ENCODE data around the gene AGTPBP1.
"Not testable (repeated sequence)": the region's sequence is repeated elsewhere in the genome, so short reads cannot be mapped to it uniquely, and the experiment has no call there.

AGTPBP1 gene

DNA sequence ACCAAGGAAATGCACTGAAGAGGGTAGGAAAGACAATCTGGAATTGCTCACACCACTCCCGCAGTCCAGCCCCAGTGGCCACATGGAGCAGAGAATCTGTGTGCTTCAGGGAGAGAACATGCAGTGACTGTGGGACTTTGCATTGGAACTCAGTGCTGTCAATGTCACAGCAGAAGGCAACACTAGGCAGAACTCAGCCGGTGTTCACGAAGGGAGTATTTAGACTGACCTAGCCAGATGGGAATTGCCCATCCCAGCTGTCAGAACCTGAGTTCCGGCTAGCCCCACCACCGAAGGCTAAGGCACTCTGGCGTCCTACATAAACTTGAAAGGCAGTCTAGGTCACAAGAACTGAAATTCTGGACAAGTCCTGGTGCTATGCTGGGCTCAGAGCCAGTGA lies 139.0 kb downstream of the AGTPBP1 start:
- no peak overlapping the region for H3K9ac ChIP-seq (ENCODE audit: low read length in 5 of 5)
- peaks cover 0 to 7% (median 0%) of the 10 kb centered on the region in 5 donors for H3K36me3 ChIP-seq (ENCODE audit: control insufficient read depth in 5 of 5, insufficient read depth in 5 of 5, low read length in 5 of 5)
- H3K27ac ChIP-seq (ENCODE audit: low read depth, low read length): no peak overlapping the region
- H3K9me3 ChIP-seq (ENCODE audit: control insufficient read depth in 5 of 5, low read length in 5 of 5): peaks cover 0 to 2% (median 0%) of the 10 kb centered on the region in 5 donors
- H3K4me3 ChIP-seq (ENCODE audit: low read depth in 1 of 5, low read length in 5 of 5): no peak overlapping the region
- no peaks in the 10 kb centered on the region for H3K4me1 ChIP-seq (ENCODE audit: control insufficient read depth in 5 of 5, insufficient read depth in 5 of 5, low read length in 5 of 5)
- H3K27me3 ChIP-seq (ENCODE audit: control insufficient read depth in 5 of 5, insufficient read depth in 4 of 5, low read length in 5 of 5): no peaks in the 10 kb centered on the region

- H3K27ac ChIP-seq (ENCODE audit: low read depth, low read length): no peak overlapping the region
- H3K4me3 ChIP-seq (ENCODE audit: low read depth in 1 of 5, low read length in 5 of 5): no peak overlapping the region
- H3K4me1 ChIP-seq (ENCODE audit: control insufficient read depth in 5 of 5, insufficient read depth in 5 of 5, low read length in 5 of 5): no peaks in the 10 kb centered on the region
- H3K9ac ChIP-seq (ENCODE audit: low read length in 5 of 5): no peak overlapping the region
- H3K9me3 ChIP-seq (ENCODE audit: control insufficient read depth in 5 of 5, low read length in 5 of 5): peaks cover 0 to 2% (median 0%) of the 10 kb centered on the region in 5 donors
- H3K36me3 ChIP-seq (ENCODE audit: control insufficient read depth in 5 of 5, insufficient read depth in 5 of 5, low read length in 5 of 5): peaks cover 0 to 7% (median 0%) of the 10 kb centered on the region in 5 donors
- H3K27me3 ChIP-seq (ENCODE audit: control insufficient read depth in 5 of 5, insufficient read depth in 4 of 5, low read length in 5 of 5): no peaks in the 10 kb centered on the region
These were observed 141.0 kb downstream of the AGTPBP1 start for GRCh38 chr9:85600675-85601263.

DNA sequence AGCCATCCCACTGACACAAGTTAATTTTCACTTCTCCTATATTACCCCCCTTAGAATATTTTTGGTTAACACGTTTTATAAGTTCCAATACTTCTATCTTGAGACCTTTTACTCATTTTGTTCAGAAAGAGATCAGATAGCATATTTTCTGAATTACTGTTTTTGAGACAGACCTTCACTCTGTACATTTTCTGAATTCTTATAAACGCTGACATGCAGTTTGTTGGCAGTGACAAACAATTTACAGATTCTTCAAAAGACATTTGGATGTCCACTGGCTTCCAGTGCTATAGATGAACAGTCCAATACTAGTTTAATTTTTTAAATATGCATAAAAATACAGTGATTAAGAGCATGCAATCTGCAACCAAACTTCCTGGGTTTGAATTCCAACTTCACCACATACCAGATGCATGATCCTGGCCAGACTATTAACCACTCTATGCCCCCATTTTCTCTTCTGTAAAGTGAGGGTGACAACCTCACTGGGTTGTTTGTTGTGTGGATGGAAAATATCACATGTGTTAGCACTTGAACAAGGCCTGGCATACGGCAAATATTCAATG lies 142.1 kb downstream of the AGTPBP1 start:
- peaks cover 0 to 8% (median 0%) of the 10 kb centered on the region in 5 donors for H3K4me1 ChIP-seq (ENCODE audit: control insufficient read depth in 5 of 5, insufficient read depth in 5 of 5, low read length in 5 of 5)
- no peak overlapping the region for H3K4me3 ChIP-seq (ENCODE audit: low read depth in 1 of 5, low read length in 5 of 5)
- H3K9ac ChIP-seq (ENCODE audit: low read length in 5 of 5): no peak overlapping the region
- peaks cover 0 to 2% (median 0%) of the 10 kb centered on the region in 5 donors for H3K9me3 ChIP-seq (ENCODE audit: control insufficient read depth in 5 of 5, low read length in 5 of 5)
- peaks cover 0 to 7% (median 0%) of the 10 kb centered on the region in 5 donors for H3K36me3 ChIP-seq (ENCODE audit: control insufficient read depth in 5 of 5, insufficient read depth in 5 of 5, low read length in 5 of 5)
- no peak overlapping the region for H3K27ac ChIP-seq (ENCODE audit: low read depth, low read length)
- no peaks in the 10 kb centered on the region for H3K27me3 ChIP-seq (ENCODE audit: control insufficient read depth in 5 of 5, insufficient read depth in 4 of 5, low read length in 5 of 5)

GRCh38 chr9:85594316-85594715 lies 147.4 kb downstream of the AGTPBP1 start:
- H3K27ac ChIP-seq (ENCODE audit: low read depth, low read length): no peak overlapping the region
- peaks cover 0 to under 1% (median 0%) of the 10 kb centered on the region in 5 donors for H3K36me3 ChIP-seq (ENCODE audit: control insufficient read depth in 5 of 5, insufficient read depth in 5 of 5, low read length in 5 of 5)

DNA sequence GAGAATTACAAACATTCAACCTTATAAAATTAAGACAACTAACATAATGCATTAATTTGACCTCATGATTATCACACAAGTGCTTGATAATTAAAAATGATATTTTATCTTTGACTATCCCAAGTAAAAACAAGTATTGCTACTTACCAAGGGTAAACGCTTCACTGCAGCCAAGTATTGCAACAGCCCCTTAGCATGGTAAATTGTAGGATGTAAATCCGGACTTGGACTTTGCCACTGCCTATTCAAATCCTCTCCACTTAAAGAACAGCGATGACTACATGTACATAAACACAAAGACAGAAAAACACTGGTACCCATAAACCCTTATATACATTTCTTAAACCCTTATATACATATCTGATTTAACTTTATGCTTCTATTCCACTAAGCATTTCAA lies 155.1 kb downstream of the AGTPBP1 start:
- H3K9ac ChIP-seq (ENCODE audit: low read length in 5 of 5): no peak overlapping the region
- no peak overlapping the region for H3K27ac ChIP-seq (ENCODE audit: low read depth, low read length)
- H3K27me3 ChIP-seq (ENCODE audit: control insufficient read depth in 5 of 5, insufficient read depth in 4 of 5, low read length in 5 of 5): no peaks in the 10 kb centered on the region
- H3K4me3 ChIP-seq (ENCODE audit: low read depth in 1 of 5, low read length in 5 of 5): no peak overlapping the region
- peaks cover 0 to 9% (median 2%) of the 10 kb centered on the region in 5 donors for H3K36me3 ChIP-seq (ENCODE audit: control insufficient read depth in 5 of 5, insufficient read depth in 5 of 5, low read length in 5 of 5)
- H3K9me3 ChIP-seq (ENCODE audit: control insufficient read depth in 5 of 5, low read length in 5 of 5): no peaks in the 10 kb centered on the region
- H3K4me1 ChIP-seq (ENCODE audit: control insufficient read depth in 5 of 5, insufficient read depth in 5 of 5, low read length in 5 of 5): peaks cover 0 to 2% (median 0%) of the 10 kb centered on the region in 5 donors

More at GRCh38 chr9:85594316-85594715, 147.4 kb downstream of the AGTPBP1 start:
- no peak overlapping the region for H3K9ac ChIP-seq (ENCODE audit: low read length in 5 of 5)
- peaks cover 0 to 15% (median 0%) of the 10 kb centered on the region in 5 donors for H3K4me1 ChIP-seq (ENCODE audit: control insufficient read depth in 5 of 5, insufficient read depth in 5 of 5, low read length in 5 of 5)
- no peaks in the 10 kb centered on the region for H3K9me3 ChIP-seq (ENCODE audit: control insufficient read depth in 5 of 5, low read length in 5 of 5)
- no peak overlapping the region for H3K4me3 ChIP-seq (ENCODE audit: low read depth in 1 of 5, low read length in 5 of 5)
- H3K27me3 ChIP-seq (ENCODE audit: control insufficient read depth in 5 of 5, insufficient read depth in 4 of 5, low read length in 5 of 5): no peaks in the 10 kb centered on the region

GRCh38 chr9:85577353-85577952 lies 164.3 kb downstream of the AGTPBP1 start:
- Histone ChIP-seq H3K9ac (ENCODE audit: low read length in 5 of 5) (no peak overlapping the region), H3K9me3 (ENCODE audit: control insufficient read depth in 5 of 5, low read length in 5 of 5) (no peaks in the 10 kb centered on the region), H3K27ac (ENCODE audit: low read depth, low read length) (no peak overlapping the region), H3K4me3 (ENCODE audit: low read depth in 1 of 5, low read length in 5 of 5) (no peak overlapping the region), H3K36me3 (ENCODE audit: control insufficient read depth in 5 of 5, insufficient read depth in 5 of 5, low read length in 5 of 5) (no peaks in the 10 kb centered on the region), H3K27me3 (ENCODE audit: control insufficient read depth in 5 of 5, insufficient read depth in 4 of 5, low read length in 5 of 5) (no peaks in the 10 kb centered on the region), H3K4me1 (ENCODE audit: control insufficient read depth in 5 of 5, insufficient read depth in 5 of 5, low read length in 5 of 5) (no peaks in the 10 kb centered on the region)

DNA sequence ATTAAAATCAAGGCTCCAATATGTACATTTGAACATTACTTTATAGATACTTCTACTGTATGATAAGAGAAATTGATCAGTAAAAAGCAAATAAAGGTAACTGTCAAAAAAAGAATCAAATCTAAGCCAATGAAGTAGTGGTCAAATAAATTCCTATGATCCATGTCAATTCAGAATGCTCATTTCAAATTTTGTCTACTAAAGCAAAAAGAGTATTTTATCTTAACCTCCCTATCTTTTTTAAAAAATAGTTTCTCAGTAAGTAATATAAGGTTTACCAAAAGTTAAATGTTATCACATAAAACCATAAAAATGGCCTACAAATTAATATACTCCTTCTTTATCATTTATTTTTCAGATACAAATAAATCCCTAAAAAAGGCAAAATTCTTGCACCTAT lies 165.9 kb downstream of the AGTPBP1 start:
- no peaks in the 10 kb centered on the region for H3K27me3 ChIP-seq (ENCODE audit: control insufficient read depth in 5 of 5, insufficient read depth in 4 of 5, low read length in 5 of 5)
- H3K9me3 ChIP-seq (ENCODE audit: control insufficient read depth in 5 of 5, low read length in 5 of 5): no peaks in the 10 kb centered on the region
- H3K9ac ChIP-seq (ENCODE audit: low read length in 5 of 5): no peak overlapping the region
- no peaks in the 10 kb centered on the region for H3K4me1 ChIP-seq (ENCODE audit: control insufficient read depth in 5 of 5, insufficient read depth in 5 of 5, low read length in 5 of 5)
- H3K4me3 ChIP-seq (ENCODE audit: low read depth in 1 of 5, low read length in 5 of 5): no peak overlapping the region
- no peaks in the 10 kb centered on the region for H3K36me3 ChIP-seq (ENCODE audit: control insufficient read depth in 5 of 5, insufficient read depth in 5 of 5, low read length in 5 of 5)
- no peak overlapping the region for H3K27ac ChIP-seq (ENCODE audit: low read depth, low read length)

- not testable (repeated sequence) for H3K9me3 ChIP-seq (ENCODE audit: control insufficient read depth in 5 of 5, low read length in 5 of 5); H3K4me1 ChIP-seq (ENCODE audit: control insufficient read depth in 5 of 5, insufficient read depth in 5 of 5, low read length in 5 of 5); H3K4me3 ChIP-seq (ENCODE audit: low read depth in 1 of 5, low read length in 5 of 5); H3K27me3 ChIP-seq (ENCODE audit: control insufficient read depth in 5 of 5, insufficient read depth in 4 of 5, low read length in 5 of 5); H3K27ac ChIP-seq (ENCODE audit: low read depth, low read length); H3K36me3 ChIP-seq (ENCODE audit: control insufficient read depth in 5 of 5, insufficient read depth in 5 of 5, low read length in 5 of 5); H3K9ac ChIP-seq (ENCODE audit: low read length in 5 of 5)
These were observed 168.2 kb downstream of the AGTPBP1 start for GRCh38 chr9:85573546-85573945.

DNA sequence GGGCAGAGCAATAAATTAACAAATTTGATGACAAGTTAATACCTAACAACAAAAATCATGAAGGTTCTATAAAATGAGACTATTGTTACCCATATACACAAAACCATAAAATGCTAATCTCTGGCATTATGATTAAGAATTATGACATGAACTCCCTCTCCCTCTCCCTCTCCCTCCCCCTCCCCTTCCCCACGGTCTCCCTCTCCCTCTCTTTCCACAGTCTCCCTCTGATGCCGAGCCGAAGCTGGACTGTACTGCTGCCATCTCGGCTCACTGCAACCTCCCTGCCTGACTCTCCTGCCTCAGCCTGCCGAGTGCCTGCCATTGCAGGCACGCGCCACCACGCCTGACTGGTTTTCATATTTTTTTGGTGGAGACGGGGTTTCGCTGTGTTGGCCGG lies 168.8 kb downstream of the AGTPBP1 start:
- H3K9me3 ChIP-seq (ENCODE audit: control insufficient read depth in 5 of 5, low read length in 5 of 5); H3K27ac ChIP-seq (ENCODE audit: low read depth, low read length); H3K4me1 ChIP-seq (ENCODE audit: control insufficient read depth in 5 of 5, insufficient read depth in 5 of 5, low read length in 5 of 5); H3K36me3 ChIP-seq (ENCODE audit: control insufficient read depth in 5 of 5, insufficient read depth in 5 of 5, low read length in 5 of 5); H3K4me3 ChIP-seq (ENCODE audit: low read depth in 1 of 5, low read length in 5 of 5); H3K9ac ChIP-seq (ENCODE audit: low read length in 5 of 5); H3K27me3 ChIP-seq (ENCODE audit: control insufficient read depth in 5 of 5, insufficient read depth in 4 of 5, low read length in 5 of 5): not testable (repeated sequence)

DNA sequence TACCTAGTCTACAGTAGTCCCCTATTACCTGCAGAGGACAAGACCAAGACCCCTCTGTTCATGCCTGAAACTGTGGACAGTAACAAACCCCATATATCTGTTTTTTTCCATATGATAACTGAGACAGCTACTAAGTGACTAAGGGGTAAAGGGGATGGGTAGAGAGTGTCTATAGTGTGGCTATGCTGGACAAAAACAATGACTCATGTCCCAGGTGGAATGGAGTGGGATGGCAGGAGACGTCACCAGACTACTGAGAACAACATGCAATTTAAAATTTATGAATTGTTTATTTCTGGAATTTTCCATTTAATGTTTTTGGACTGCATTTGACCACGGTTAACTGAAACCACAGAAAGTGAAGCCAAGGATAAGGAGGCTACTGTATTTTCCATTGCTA lies 171.8 kb downstream of the AGTPBP1 start:
- H3K4me1 ChIP-seq (ENCODE audit: control insufficient read depth in 5 of 5, insufficient read depth in 5 of 5, low read length in 5 of 5): peaks cover 0 to 4% (median 0%) of the 10 kb centered on the region in 5 donors
- no peaks in the 10 kb centered on the region for H3K9me3 ChIP-seq (ENCODE audit: control insufficient read depth in 5 of 5, low read length in 5 of 5)
- H3K27ac ChIP-seq (ENCODE audit: low read depth, low read length): no peak overlapping the region
- H3K4me3 ChIP-seq (ENCODE audit: low read depth in 1 of 5, low read length in 5 of 5): no peak overlapping the region
- no peak overlapping the region for H3K9ac ChIP-seq (ENCODE audit: low read length in 5 of 5)
- H3K36me3 ChIP-seq (ENCODE audit: control insufficient read depth in 5 of 5, insufficient read depth in 5 of 5, low read length in 5 of 5): peaks cover 0 to 3% (median 0%) of the 10 kb centered on the region in 5 donors
- no peaks in the 10 kb centered on the region for H3K27me3 ChIP-seq (ENCODE audit: control insufficient read depth in 5 of 5, insufficient read depth in 4 of 5, low read length in 5 of 5)

All from subcutaneous abdominal adipose tissue (tissue), 5 donors.